Tibial artery (tissue), 4 donors: ENCODE measurements around the gene ENPP4.

Experiments
- DNase-seq, 2 donors: peaks; one replicate each; pipeline ENCODE4 v3.0.0-alpha.2; 2019
- H3K27ac ChIP-seq, 2 donors: fragments of 200-600 bp; sonication (generic) in 1 of 2; 1 replicate in 1 of 2; 2 replicates in 1 of 2; pipeline ENCODE4 v1.5.1; 2018 to 2019; ENCODE audit warnings: mild to moderate bottlenecking in 1 of 2
- H3K27me3 ChIP-seq, 2 donors: fragments of 200-600 bp; sonication (generic) in 1 of 2; one replicate each; pipeline versions ENCODE4 v1.5.1 to v1.6.0; 2016 to 2019
- H3K36me3 ChIP-seq, 3 donors: fragments of 200-600 bp; sonication (generic) in 2 of 3; one replicate each; pipeline ENCODE4 v1.5.1; 2016 to 2019; ENCODE audit warnings: mild to moderate bottlenecking in 2 of 3
- H3K4me1 ChIP-seq, 4 donors: fragments of 200-600 bp; sonication (generic) in 2 of 4; 1 replicate in 3 of 4; 2 replicates in 1 of 4; pipeline ENCODE4 v1.5.1; 2016 to 2019
- H3K4me3 ChIP-seq, 2 donors: fragments of 200-600 bp; sonication (generic) in 1 of 2; 1 replicate in 1 of 2; 2 replicates in 1 of 2; pipeline ENCODE4 v1.5.1; 2018 to 2019; ENCODE audit warnings: mild to moderate bottlenecking in 2 of 2
- H3K9me3 ChIP-seq, 3 donors: fragments of 200-600 bp; sonication (generic) in 1 of 3; one replicate each; pipeline ENCODE4 v1.5.1; 2016 to 2019
- intact Hi-C: fragments of 100-400 bp; cut with DNase I; formaldehyde crosslinking; loops from one replicate; pipeline ENCODE4 v1.15.0; 2023; ENCODE audit warnings: low total_unique reads
- TF ChIP-seq, protein P1 (sequence below), 2 experiments: fragments of 200-600 bp in 1 of 2; fragments of 450-650 bp in 1 of 2; IDR thresholded peaks; one replicate each; pipeline ENCODE4 v1.5.1; 2017 to 2019; ENCODE audit warnings: antibody characterized with exemption in 2 of 2, mild to moderate bottlenecking in 1 of 2, moderate library complexity in 1 of 2

Gene ENPP4

DNA sequence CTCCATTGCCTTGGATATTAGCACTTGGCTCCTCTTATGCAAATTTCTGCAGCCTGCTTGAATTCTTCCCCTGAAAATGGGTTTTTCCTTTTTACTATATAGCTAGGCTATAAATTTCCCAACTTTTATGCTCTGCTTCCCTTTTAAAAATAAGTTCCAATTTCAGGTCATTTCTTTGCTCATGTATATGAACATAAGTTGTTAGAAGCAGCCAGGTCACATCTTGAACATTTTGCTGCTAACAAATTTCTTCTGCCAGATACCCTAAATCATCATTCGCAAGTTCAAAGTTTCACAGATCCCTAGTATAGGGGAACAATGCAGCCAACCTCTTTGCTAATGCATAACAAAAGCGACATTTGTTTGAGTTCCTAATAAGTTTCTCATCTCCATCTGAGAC, 34.5 kb upstream of the ENPP4 start:
- H3K36me3 ChIP-seq, result no peaks in the 10 kb centered on the region
- DNase-seq, result no peak
- no peaks in the 10 kb centered on the region for H3K4me1 ChIP-seq
- intact Hi-C loops, result loop anchor here (10.0 kb wide), 2 partner anchors 530 to 690 kb away; no protein-coding TSS in a partner anchor
- H3K27ac ChIP-seq, result no peak overlapping the region
- TF ChIP-seq, protein P1, sequence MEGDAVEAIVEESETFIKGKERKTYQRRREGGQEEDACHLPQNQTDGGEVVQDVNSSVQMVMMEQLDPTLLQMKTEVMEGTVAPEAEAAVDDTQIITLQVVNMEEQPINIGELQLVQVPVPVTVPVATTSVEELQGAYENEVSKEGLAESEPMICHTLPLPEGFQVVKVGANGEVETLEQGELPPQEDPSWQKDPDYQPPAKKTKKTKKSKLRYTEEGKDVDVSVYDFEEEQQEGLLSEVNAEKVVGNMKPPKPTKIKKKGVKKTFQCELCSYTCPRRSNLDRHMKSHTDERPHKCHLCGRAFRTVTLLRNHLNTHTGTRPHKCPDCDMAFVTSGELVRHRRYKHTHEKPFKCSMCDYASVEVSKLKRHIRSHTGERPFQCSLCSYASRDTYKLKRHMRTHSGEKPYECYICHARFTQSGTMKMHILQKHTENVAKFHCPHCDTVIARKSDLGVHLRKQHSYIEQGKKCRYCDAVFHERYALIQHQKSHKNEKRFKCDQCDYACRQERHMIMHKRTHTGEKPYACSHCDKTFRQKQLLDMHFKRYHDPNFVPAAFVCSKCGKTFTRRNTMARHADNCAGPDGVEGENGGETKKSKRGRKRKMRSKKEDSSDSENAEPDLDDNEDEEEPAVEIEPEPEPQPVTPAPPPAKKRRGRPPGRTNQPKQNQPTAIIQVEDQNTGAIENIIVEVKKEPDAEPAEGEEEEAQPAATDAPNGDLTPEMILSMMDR (IDR thresholded peaks at IDR 0.05), result no peak
- H3K9me3 ChIP-seq, result peaks cover 0 to 13% (median 12%) of the 10 kb centered on the region in 3 donors
- H3K4me3 ChIP-seq, result no peak overlapping the region
- H3K27me3 ChIP-seq, result peaks cover 0 to 3% of the 10 kb centered on the region in 2 donors

DNA sequence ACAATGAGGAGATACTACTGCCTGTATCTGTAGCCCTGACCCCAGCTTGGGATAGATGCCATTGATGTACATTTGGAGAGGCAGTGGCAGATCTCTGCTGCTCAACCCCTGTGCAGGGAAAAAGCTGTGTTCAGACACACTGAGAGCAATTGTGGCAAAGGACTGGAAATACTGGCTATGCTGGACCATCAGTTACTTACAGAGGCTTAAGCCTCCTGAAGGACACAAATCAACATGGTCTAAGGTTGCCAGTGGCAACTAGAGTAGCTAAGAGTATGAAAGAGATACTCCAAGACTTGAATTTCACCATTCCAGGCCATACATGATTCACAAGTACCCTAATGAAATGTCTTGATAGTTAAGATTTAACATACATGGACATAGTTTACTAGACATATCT, 32.4 kb upstream of the ENPP4 start:
- no peaks in the 10 kb centered on the region for H3K4me1 ChIP-seq
- intact Hi-C loops, result loop anchor here (10.0 kb wide), 2 partner anchors 527 to 687 kb away; no protein-coding TSS in a partner anchor
- H3K4me3 ChIP-seq, result no peak overlapping the region
- H3K36me3 ChIP-seq, result no peaks in the 10 kb centered on the region
- no peak for DNase-seq
- no peak overlapping the region for H3K27ac ChIP-seq
- TF ChIP-seq, protein P1 (IDR thresholded peaks at IDR 0.05), result no peak
- H3K9me3 ChIP-seq, result peaks cover 0 to 13% (median 12%) of the 10 kb centered on the region in 3 donors
- peaks cover 0 to 3% of the 10 kb centered on the region in 2 donors for H3K27me3 ChIP-seq

DNA sequence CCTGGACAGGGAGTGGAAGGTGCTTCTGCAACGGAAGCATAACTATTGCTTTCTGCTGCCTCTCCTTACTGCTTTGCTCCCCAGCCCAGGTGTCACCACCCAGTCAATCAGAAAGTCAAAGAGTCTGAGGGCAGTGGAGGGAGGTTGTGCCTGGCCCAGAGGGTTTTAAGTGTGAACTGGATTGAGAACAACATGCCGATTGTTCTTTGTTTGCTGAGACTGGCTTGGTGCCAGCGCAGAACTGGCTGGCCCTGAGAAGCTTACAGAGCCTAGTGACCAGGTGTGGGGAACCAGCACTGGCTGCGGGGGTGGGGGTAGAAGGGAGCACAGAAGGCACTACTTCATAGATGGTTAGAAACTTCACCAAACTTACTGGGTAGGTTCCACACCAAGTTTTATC, 31.1 kb upstream of the ENPP4 start:
- intact Hi-C loops, result loop anchor here (10.0 kb wide), 2 partner anchors 526 to 686 kb away; no protein-coding TSS in a partner anchor
- H3K27ac ChIP-seq, result no peak overlapping the region
- TF ChIP-seq, protein P1 (IDR thresholded peaks at IDR 0.05), result no peak
- peaks cover 0 to 13% (median 12%) of the 10 kb centered on the region in 3 donors for H3K9me3 ChIP-seq
- H3K36me3 ChIP-seq, result no peaks in the 10 kb centered on the region
- no peak overlapping the region for H3K4me3 ChIP-seq
- peaks cover 0 to 3% of the 10 kb centered on the region in 2 donors for H3K27me3 ChIP-seq
- H3K4me1 ChIP-seq, result peaks cover 0 to 6% (median under 1%) of the 10 kb centered on the region in 4 donors
- no peak for DNase-seq

DNA sequence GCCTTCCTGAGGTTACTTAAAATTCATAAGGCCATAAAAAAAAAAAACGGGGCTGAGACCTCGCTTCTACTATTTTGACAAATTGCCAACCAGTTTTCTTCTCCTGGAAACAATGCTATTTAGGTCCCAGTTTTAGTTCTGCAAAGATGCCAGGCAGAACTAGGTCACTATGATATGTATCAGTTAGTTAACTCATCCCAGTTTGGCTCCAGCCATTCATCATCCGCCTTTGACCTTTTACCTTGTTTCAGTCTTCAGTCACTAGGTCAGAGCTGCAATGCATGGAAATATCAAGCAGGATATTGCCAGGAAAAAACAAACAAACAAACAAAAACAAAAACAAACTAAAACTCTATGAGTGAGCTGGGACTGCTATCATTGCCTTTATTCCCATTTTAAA, 29.8 kb upstream of the ENPP4 start:
- H3K9me3 ChIP-seq, result peaks cover 0 to 11% (median 4%) of the 10 kb centered on the region in 3 donors
- no peaks in the 10 kb centered on the region for H3K36me3 ChIP-seq
- peaks cover 0 to under 1% of the 10 kb centered on the region in 2 donors for H3K27me3 ChIP-seq
- DNase-seq, result no peak
- TF ChIP-seq, protein P1 (IDR thresholded peaks at IDR 0.05), result no peak
- H3K4me1 ChIP-seq, result peaks cover 0 to 14% (median 3%) of the 10 kb centered on the region in 4 donors
- H3K27ac ChIP-seq, result no peak overlapping the region
- no peak overlapping the region for H3K4me3 ChIP-seq
- intact Hi-C loops, result loop anchor here (10.0 kb wide), 2 partner anchors 525 to 685 kb away; no protein-coding TSS in a partner anchor

DNA sequence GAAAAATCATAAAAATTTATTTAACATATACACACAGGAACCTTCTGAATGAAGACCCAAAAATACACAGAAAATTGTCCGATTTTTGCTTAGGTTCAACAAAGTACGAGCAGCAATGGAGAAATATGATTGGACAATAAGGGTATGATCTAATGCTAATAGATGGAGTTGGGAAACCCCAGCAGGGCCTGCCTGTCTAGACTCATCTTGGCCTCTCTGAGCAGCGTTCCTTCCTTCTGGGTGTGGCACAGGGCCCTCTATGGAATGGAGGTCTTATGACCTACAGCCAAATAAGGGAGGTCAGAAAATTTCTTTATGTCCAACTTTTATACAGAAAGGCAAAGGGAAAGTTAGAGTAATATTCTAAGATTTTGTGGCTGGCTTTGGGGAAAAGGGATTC, 27.7 kb upstream of the ENPP4 start:
- peaks cover 0 to 6% (median 0%) of the 10 kb centered on the region in 3 donors for H3K9me3 ChIP-seq

More for the DNA sequence above, 27.7 kb upstream of the ENPP4 start:
- intact Hi-C loops, result no loop called here
- DNase-seq, result no peak
- Histone ChIP-seq H3K27me3 (no peaks in the 10 kb centered on the region), H3K27ac (no peak overlapping the region), H3K36me3 (no peaks in the 10 kb centered on the region), H3K4me3 (no peak overlapping the region), H3K4me1 (peaks cover 0 to 14% (median 3%) of the 10 kb centered on the region in 4 donors)
- TF ChIP-seq, protein P1 (IDR thresholded peaks at IDR 0.05), result no peak
